IPS-18a (cell line): Measurements from ENCODE around the gene EEF2K.
"Not testable (repeated sequence)": the region's sequence is repeated elsewhere in the genome, so short reads cannot be mapped to it uniquely, and the experiment has no call there.

ENCODE experiments used
- H3K27ac ChIP-seq: one replicate; pipeline ENCODE4 v1.5.1; 2013; ENCODE audit warnings: low read length
- H3K27me3 ChIP-seq: one replicate; pipeline ENCODE4 v1.6.1; 2013; ENCODE audit warnings: mild to moderate bottlenecking, low read length; ENCODE audit not compliant: control insufficient read depth, insufficient read depth
- H3K36me3 ChIP-seq: one replicate; pipeline ENCODE4 v1.6.1; 2013; ENCODE audit warnings: low read depth, low read length; ENCODE audit not compliant: control insufficient read depth
- H3K4me1 ChIP-seq: one replicate; pipeline ENCODE4 v1.6.1; 2013; ENCODE audit warnings: low read depth, low read length; ENCODE audit not compliant: control insufficient read depth
- H3K4me3 ChIP-seq: one replicate; pipeline ENCODE4 v1.5.1; 2013; ENCODE audit warnings: low read length
- H3K9ac ChIP-seq: one replicate; pipeline ENCODE4 v1.6.1; 2013; ENCODE audit warnings: mild to moderate bottlenecking, low read length, moderate library complexity
- H3K9me3 ChIP-seq: one replicate; pipeline ENCODE4 v1.6.1; 2013; ENCODE audit warnings: low read depth, low read length; ENCODE audit not compliant: control insufficient read depth

The EEF2K gene

GRCh38 chr16:22190081-22190775 is 15.8 kb upstream of the EEF2K start:
- no peaks in the 10 kb centered on the region for H3K9me3 ChIP-seq
- peak overlapping the region; percentile 61 for H3K4me3 ChIP-seq
- peaks cover 13% of the 10 kb centered on the region for H3K27me3 ChIP-seq
- H3K36me3 ChIP-seq: no peaks in the 10 kb centered on the region
- peak overlapping the region; percentile 35 for H3K9ac ChIP-seq
- no peak overlapping the region for H3K27ac ChIP-seq
- peaks cover 28% of the 10 kb centered on the region for H3K4me1 ChIP-seq

GRCh38 chr16:22190776-22191531 is 15.1 kb upstream of the EEF2K start:
- Histone ChIP-seq H3K9me3 (no peaks in the 10 kb centered on the region), H3K4me1 (peaks cover 28% of the 10 kb centered on the region), H3K27me3 (peaks cover 13% of the 10 kb centered on the region), H3K36me3 (no peaks in the 10 kb centered on the region), H3K27ac (peak overlapping the region; percentile 44), H3K9ac (peak overlapping the region; percentile 60), H3K4me3 (peak overlapping the region; percentile 81)

GRCh38 chr16:22191532-22192260 is 14.4 kb upstream of the EEF2K start:
- peak overlapping the region; percentile 81 for H3K4me3 ChIP-seq
- H3K4me1 ChIP-seq: peaks cover 28% of the 10 kb centered on the region
- H3K9me3 ChIP-seq: no peaks in the 10 kb centered on the region
- peak overlapping the region; percentile 44 for H3K27ac ChIP-seq
- H3K36me3 ChIP-seq: no peaks in the 10 kb centered on the region
- peaks cover 13% of the 10 kb centered on the region for H3K27me3 ChIP-seq
- peak overlapping the region; percentile 60 for H3K9ac ChIP-seq

GRCh38 chr16:22192261-22193062 is 13.6 kb upstream of the EEF2K start:
- H3K4me1 ChIP-seq: peaks cover 28% of the 10 kb centered on the region
- no peak overlapping the region for H3K27ac ChIP-seq
- peaks cover 13% of the 10 kb centered on the region for H3K27me3 ChIP-seq
- H3K9me3 ChIP-seq: no peaks in the 10 kb centered on the region
- H3K4me3 ChIP-seq: peak overlapping the region; percentile 81
- H3K9ac ChIP-seq: peak overlapping the region; percentile 60
- no peaks in the 10 kb centered on the region for H3K36me3 ChIP-seq

GRCh38 chr16:22193063-22193411 is 13.0 kb upstream of the EEF2K start:
- Histone ChIP-seq H3K27me3 (peaks cover 13% of the 10 kb centered on the region), H3K9me3 (no peaks in the 10 kb centered on the region), H3K9ac (no peak overlapping the region), H3K4me3 (no peak overlapping the region), H3K4me1 (peaks cover 28% of the 10 kb centered on the region), H3K36me3 (no peaks in the 10 kb centered on the region), H3K27ac (no peak overlapping the region)

- no peak overlapping the region for H3K27ac ChIP-seq
- no peak overlapping the region for H3K9ac ChIP-seq
- H3K27me3 ChIP-seq: peaks cover under 1% of the 10 kb centered on the region
- no peaks in the 10 kb centered on the region for H3K9me3 ChIP-seq
- H3K36me3 ChIP-seq: no peaks in the 10 kb centered on the region
- peak overlapping the region; percentile 73 for H3K4me3 ChIP-seq
- peaks cover 11% of the 10 kb centered on the region for H3K4me1 ChIP-seq
Observed at GRCh38 chr16:22194707-22195444, 11.2 kb upstream of the EEF2K start.

- no peaks in the 10 kb centered on the region for H3K27me3 ChIP-seq
- no peak overlapping the region for H3K9ac ChIP-seq
- H3K9me3 ChIP-seq: no peaks in the 10 kb centered on the region
- H3K27ac ChIP-seq: no peak overlapping the region
- no peaks in the 10 kb centered on the region for H3K36me3 ChIP-seq
- peaks cover 11% of the 10 kb centered on the region for H3K4me1 ChIP-seq
- peak overlapping the region; percentile 73 for H3K4me3 ChIP-seq
Observed at GRCh38 chr16:22195445-22195694, 10.7 kb upstream of the EEF2K start.

- H3K9me3 ChIP-seq: no peaks in the 10 kb centered on the region
- peaks cover 11% of the 10 kb centered on the region for H3K4me1 ChIP-seq
- no peaks in the 10 kb centered on the region for H3K27me3 ChIP-seq
- H3K9ac ChIP-seq: peak overlapping the region; percentile 14
- H3K4me3 ChIP-seq: peak overlapping the region; percentile 73
- H3K27ac ChIP-seq: no peak overlapping the region
- no peaks in the 10 kb centered on the region for H3K36me3 ChIP-seq
Observed at GRCh38 chr16:22195695-22196558, 10.2 kb upstream of the EEF2K start.

GRCh38 chr16:22196559-22197168 is 9.4 kb upstream of the EEF2K start:
- H3K4me1 ChIP-seq, H3K9me3 ChIP-seq, H3K36me3 ChIP-seq, H3K27ac ChIP-seq, H3K9ac ChIP-seq, H3K27me3 ChIP-seq: not testable (repeated sequence)
- H3K4me3 ChIP-seq: peak overlapping the region; percentile 73
